COLO668 (cell line): Measurements from ENCODE around the gene ST3GAL3.

ENCODE experiments used
- DNase-seq: peaks from one replicate; lab custom pipeline; 2025; ENCODE audit not compliant: unreplicated experiment; lab: John Stamatoyannopoulos, UW

Gene ST3GAL3

DNA sequence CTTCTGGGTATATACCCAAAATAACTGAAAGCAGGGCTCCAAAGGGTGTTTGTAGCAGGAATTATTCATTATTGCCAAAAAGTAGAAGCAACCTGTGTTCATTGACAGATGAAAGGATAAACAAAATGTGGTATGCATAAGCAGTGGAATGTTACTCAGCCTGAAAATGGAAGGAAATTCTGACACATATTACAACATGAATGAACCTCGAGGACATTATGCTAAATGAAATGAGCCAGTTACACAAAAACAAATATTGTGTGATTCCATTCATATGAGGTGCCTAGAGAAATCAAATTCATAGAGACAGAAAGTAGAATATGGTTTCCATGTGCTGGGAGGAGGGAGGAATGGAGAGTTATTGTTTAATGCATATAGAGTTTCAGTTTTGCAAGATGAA lies 140.0 kb downstream of the ST3GAL3 start:
- DNase-seq: no peak

DNA sequence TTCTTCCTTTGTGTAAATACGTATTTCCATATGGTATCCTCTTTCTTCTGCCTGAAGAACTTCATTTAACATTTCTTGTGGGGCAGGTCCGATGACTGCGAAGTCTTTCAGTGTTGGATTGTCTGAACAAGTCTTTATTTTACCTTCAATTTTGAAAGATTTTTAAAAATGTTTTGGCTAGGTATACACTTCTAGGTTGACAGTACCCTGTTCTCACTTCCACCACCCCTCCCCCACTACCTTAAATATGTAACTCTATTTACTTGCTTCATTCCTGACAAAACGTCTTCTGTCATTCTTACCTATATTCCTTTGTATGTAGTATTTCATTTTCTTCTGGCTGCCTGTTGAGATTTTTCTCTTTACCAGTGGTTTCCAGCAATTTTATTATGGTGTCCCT lies 140.5 kb downstream of the ST3GAL3 start:
- DNase-seq: no peak

DNA sequence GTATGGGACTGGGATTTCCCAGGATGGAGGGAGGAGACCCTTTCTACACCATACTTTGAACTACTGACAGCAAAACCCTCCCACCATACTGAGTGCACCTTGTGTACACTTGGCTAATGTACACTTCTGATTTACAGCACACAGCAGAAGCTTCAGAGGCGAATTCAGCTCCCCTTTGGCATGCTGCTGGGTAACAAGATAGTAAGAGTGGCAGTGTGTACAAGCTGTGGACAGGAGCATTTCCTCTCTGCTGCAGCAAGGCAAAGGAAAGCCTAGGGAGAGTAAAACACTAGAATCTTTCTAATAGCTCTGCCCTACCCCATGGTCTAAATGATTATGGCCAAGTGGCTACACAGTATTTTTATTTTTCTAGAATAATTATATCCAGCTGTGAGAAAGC lies 142.3 kb downstream of the ST3GAL3 start:
- no peak for DNase-seq

DNA sequence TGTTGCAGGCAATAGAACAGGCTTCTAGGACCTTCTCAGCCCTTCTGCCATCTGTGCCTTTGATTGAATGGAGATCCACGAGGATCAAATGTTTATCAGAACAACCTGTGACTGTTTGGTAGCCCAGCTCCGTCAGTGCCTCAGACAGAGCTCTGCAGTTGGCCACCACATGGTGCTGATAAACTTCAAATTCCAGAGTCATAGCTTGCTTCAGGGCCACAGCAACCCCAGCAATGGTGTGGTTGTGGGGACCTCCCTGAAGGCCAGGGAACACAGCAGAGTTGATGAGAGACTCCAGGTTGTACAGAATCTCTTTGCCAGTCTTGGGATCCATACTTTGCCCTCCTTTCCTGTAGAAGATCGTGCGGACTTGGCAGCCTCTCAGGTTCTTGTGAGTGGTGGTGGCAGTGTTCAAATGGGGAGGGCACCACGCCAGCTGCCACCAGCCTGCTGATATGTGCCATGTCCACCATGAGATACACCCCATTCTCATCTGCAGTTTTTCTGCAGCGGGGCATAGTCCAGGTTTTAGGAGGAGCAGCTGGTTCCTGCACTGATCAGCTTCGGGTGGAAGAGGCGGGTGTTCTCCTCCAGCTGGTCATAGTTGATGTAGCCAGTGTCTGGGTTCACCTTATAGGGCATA lies 143.4 kb downstream of the ST3GAL3 start:
- no peak for DNase-seq

DNA sequence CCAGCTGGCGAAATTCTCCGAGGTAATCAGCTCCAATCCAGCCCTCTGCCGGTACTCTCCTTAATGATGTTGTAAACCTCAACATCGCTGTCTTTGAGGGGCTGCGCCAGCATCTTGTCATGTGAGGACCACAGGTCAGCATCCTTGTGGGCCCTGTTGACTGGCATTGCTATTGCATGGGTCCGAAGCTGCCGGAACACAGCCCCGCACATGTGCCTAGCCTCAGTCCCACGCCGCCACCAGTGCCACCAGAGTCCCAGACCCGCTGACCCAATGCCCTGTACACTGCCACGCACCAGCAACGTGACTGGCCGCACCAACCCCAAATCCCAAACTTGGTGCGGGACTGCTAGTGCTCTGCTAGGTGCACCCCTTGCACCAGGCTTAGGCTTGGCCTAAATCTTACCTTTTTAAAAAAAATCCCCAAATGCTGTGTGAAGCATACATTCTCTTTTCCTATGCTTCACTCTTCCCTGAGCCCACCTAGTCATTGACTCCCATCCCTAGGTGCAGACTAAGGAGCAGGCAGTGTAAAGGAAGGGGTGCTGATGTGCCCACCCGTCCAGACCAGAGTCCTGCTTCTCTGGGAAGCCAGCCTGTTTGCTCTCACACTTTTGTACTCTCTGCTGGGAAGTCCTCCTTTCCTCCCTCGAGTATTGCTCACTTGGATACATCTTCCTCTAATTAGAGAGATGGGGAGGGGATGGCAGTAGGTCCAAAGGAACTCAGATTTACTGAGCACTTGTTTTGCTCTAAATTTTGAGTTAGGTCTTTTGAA lies 144.4 kb downstream of the ST3GAL3 start:
- DNase-seq: no peak

DNA sequence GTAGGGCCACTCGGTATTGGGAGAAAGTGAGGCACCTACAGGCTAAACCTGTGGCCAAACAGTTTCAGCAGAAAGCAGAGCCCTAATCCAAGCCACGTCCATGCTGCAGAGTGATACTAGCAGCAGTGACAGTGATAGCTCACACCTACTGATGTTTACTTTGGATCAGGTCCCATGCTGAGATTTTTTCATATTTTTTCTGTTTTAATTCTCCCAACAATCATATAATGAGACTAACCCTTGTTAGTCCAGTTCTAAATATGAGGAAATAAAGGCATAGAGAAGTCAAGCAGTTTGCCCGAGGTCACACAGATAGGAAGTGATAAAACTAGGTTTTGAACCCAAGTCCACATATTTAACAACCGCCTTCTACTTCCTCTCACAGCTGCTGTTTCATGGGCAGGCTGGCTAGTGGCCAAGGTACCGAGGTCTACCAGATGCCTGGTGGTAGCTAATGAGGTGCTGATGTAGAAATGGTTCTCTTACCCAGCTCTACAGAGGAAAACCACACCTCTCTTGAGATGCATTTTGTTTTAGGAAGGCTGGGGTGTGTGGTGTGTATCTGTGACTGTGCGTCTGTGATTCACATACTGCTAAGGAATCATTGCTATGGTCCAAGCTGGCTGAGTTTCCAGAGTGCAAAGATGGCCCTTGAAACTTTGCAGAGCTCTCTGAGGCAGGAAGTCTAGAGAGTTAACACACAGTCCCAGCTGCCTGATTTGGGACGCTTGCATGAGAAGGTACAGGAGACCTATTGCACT lies 146.0 kb downstream of the ST3GAL3 start:
- DNase-seq: peak; percentile 87

DNA sequence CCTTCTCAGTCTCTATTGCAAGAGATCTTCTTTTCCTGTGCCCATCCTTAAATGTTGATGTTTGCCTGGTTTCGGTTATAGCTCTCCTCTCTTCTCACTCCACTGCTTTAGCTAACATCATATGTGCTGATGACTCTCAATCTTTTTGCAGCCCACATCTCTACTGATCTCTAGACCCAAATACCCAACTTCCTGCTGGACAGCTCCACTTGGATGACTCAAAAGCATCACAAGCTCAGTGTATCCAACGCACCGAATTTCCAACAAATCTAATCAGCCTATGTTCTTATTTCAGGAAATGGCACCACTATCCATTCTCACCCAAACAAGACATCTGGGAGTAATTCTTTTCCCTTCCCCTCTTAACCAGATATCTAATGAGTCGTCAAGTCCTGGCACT lies 147.1 kb downstream of the ST3GAL3 start:
- DNase-seq: no peak

DNA sequence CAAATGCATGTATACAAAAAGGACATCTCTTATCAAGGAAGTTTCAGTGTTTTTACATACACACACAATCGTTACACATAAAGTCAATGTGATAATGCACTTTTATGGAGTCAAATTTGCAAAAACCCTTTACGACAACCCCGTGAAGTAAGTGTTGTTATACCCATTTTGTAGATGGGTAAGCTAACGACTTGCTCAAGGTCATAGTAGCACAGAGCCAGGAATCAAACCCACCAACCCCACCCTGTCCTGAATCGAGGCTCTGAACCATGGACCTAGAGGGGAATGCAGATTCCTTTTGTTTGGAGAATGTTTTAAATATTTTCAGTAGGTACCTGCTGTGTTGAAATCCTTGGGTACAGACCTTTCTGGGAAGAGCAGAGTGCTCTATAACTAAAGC lies 148.9 kb downstream of the ST3GAL3 start:
- DNase-seq: no peak

DNA sequence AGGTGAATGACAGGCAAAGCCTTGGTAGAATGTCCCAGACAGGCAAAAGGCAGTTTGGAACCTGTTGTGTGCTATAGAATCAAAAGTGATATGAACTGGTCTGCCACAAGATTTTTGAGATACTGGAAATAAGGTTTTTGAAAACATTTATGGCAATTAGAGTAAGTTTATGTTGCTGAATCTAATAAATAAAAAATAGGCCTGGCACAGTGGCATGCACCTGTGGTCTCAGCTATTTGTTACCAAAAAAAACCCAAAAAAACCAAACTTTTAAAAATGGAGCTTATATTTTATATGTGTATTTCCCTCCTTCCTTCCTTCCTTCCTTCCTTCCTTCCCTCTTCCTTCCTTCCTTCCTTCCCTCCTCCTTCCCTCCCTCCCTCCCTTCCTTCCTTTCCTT lies 149.8 kb downstream of the ST3GAL3 start:
- DNase-seq: no peak

DNA sequence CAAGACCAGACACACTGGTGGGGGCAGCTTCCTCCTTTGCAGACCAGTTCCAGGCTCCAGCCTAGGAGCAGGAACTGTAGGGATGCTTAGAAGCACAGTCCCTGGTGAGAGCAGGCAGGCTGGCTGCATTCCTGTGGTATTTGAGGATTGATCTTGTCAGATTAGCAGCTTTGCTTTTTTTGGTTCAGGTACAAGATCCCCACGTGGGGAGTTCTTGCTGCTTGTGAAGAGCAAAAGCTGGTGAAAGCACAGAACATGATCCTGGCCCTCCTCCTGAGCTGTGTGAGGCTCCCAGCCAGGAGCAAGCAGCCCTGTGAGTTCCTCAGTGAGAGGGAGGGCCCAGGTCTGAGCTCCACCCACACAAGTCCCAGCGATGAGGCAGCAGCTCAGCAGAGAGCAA lies 151.0 kb downstream of the ST3GAL3 start:
- no peak for DNase-seq

DNA sequence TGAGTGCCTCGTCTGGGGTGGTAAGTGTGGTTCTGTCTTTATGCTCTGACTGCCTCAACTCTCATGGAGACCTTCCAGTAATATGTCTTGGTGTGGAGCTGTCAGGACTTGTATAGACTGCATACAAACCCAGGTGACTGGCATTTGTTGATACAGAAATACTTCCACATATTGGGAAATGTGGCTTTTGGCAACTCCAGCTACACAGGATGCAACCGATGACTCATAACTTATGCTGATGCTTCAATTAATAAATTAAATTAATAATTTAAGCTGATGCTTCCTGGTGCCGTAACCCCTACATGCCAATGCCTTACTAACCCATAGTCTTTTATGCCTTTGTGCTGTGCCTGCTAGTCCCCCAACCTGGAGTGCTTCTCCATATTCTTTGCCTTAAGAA lies 154.0 kb downstream of the ST3GAL3 start:
- DNase-seq: no peak

DNA sequence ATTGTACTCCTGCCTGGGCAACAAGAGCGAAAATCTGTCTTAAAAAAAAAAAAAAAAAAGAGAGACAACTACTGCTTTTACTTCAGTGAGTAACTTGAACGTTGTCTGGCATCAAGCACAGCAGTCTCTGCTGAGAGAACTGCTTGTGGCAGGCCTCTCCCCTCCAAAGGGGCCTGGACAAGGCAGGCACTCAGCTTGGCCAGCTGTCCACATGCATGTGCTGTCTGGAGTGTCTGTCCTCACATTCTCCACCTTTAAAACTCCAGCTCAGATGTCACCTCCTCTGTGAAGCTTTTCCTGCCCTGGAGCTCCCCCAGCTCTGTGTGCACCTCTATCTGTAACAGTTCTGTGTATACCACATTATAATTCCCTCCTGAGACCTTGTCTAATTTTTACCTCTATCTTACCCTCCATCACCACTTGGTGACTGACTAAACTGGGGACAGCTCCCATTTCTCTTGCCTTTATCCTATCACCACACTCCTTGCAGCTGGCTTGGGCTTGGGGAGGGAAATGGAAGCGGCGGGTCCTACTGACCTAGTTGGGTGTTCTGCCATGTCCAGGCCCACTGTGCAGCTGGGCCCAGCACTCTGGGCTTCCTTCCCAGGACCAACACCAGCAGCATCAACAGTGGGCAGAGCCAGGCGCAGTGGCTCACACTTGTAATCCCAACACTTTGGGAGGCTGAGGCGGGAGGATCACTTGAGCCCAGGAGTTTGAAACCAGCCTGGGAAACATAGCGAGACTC lies 154.8 kb downstream of the ST3GAL3 start:
- no peak for DNase-seq

DNA sequence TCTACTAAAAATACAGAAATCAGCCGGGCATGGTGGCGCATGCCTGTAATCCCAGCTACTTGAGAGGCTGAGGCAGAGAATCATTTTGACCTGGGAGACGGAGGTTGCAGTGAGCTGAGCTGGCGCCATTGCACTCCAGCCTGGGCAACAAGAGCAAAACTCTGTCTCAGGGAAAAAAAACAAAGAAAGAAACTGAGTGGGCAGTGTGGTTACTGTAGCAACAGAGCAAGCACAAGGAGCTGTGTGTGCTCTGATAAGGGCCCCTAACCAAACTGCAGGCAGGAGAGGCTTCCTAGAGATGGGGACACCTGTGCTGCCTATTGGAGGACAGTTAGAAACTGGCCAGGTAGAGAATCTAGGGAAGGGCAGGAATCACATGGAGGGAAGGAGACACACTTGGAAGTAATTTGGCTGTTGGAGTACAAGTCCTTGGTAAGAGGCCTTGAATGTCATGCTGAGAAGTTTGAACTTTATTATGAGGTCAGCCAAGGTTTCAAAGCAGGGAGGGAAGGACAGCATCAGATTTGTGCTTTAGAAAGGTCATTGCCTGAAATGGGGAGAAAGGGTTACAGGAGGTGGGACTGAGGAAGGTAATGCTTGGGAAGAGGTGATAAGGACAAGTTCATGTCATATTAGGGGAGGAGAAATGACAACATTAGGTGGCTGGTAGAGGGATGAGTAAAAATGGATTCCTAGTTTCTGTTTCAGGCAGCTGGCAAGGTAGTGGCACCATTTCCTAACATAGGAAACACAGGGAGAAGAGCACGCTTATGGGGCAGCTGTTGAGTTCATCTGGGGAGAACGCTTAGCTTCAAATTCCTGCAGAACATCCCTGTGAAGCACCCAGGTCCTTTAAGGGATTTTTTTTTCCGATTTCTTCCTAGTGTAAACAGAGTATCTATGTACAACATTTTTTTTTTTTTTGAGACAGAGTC lies 157.0 kb downstream of the ST3GAL3 start:
- DNase-seq: no peak

DNA sequence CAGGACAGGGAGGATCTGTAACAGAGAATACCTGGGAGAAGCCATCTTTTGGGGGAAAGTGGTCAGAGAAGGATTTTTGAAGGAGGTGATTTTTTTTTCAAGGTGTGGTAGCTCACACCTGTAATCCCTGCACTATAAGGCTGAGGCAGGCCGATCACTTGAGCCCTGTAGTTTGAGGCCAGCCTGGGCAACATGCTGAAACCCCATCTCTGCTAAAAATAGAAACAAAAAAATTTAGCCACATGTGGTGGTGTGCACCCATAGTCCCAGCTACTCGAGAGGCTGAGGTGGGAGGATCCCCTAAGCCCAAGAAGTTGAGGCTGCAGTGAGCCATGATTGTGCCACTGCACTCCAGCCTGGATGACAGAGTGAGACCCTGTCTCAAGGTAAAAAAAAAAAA lies 158.9 kb downstream of the ST3GAL3 start:
- no peak for DNase-seq

DNA sequence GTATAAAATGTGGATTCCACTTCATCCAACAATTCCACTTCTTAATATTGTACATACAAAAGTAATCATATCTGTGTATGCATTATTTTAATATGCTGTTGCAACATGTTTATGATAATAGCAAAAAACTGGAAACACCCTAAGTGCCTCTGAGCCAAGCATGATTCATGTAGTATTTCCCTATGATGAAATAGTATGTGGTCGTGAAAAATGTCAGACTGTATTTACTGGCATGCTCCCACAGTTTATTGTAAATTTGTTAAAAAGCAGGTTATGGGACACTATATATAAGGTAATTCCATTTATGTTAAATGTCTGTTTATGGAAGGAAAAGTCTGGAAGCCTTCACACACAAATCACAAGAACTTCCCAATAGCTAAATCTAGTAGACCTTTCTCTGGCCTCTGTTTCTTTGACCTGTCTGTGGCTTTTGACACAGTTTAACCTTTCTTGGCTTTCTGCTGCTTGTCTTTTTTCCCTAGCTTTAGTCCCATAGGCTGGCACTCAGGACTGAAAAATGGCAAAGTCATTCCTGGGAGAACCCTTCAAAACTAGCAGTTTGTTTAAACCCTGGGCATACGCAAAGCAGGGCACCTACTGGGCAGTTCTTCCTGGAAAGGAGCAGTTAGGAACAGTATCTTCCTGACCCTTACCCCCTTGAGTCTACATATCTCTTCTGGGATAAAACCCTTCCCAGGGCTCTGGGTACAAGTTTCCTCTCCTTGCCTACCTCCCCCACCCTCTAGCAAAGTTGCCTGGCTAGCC lies 160.8 kb downstream of the ST3GAL3 start:
- DNase-seq: no peak

DNA sequence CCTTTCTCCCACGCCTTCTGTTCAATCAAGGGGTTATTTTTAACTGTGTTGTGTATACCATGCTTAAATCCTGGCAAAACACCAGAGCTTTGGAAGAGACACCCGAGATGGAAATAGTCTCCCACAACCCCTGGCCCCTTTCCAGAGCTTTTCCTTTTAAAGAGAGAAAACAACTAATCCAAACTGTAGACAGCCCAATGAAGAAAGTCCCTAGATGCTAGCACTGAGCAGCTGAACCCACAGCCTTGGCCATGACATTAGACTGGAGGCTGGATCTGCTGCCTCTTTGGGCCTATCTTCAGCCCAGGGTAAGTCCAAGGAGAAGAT lies 161.4 kb downstream of the ST3GAL3 start:
- no peak for DNase-seq

DNA sequence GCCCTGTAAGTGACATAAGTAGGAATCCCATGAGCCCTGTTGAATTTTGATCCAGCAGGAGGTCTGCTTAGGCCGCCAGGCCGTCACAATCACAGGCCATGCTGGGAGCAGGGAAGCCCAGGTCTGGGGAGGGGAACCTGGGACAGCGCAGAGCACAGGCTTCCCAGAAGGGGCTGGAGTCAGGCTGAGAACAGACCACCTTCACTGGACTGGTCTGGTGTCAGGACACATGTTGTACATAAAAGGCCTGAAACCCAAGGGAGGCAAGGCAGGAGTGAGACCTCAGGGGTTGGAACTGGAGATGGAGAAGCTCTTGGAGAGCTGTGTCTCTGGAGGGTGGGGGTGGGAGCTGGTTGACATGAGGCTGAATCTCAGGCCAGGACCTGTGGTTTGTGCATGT lies 163.0 kb downstream of the ST3GAL3 start:
- DNase-seq: no peak

DNA sequence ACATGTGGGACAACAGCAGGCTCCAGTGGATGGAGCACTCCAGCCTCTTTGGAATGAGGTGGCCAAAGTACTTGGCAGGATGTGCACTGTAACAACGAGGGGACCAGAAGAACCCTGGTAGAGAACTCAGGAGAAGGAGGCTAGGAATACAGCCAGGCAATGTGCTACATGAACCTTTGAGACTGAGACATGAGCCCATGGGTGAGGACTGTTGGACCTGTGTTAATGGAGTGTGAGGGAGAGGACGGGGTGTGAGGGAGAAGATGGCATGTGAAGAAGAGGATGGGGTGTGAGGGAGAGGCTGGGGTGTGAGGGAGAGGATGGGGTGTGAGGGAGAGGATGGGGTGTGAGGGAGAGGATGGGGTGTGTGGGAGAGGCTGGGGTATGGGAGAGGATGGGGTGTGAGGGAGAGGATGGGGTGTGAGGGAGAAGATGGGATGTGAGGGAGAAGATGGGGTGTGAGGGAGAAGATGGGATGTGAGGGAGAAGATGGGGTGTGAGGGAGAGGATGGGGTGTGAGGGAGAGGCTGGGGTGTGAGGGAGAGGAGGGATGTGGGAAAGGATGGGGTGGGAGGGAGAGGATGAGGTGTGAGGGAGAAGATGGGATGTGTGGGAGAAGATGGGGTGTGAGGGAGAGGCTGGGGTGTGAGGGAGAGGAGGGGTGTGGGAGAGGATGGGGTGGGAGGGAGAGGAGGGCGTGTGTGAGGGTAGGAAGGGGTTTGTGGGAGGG lies 164.0 kb downstream of the ST3GAL3 start:
- DNase-seq: no peak

DNA sequence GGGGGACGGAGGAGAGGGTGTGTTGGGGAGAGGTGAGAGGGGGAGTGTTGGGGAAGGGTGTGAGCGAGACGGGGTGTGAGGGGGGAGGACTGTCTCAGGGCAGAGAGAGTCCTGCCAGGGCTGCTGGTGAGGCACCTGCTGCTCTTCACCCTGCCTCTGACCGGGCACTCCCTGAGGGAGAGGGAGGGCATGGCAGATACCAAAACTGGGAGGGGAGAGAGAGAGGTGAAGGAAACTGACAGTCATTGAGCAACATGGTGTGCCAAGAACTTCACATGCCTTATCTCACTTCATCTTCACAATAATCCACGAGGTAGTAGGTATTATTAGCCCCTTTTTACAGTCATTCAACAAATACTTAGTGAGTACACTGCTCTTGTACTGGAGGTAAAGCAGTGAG lies 164.9 kb downstream of the ST3GAL3 start:
- DNase-seq: no peak
